COLO668 (cell line): ENCODE data around the gene PTPRN2.
"Not testable (repeated sequence)": the region's sequence is repeated elsewhere in the genome, so short reads cannot be mapped to it uniquely, and the experiment has no call there.

Experiments used
- DNase-seq: peaks from one replicate; lab custom pipeline; 2025; ENCODE audit not compliant: unreplicated experiment; lab: John Stamatoyannopoulos, UW

The PTPRN2 gene

DNA sequence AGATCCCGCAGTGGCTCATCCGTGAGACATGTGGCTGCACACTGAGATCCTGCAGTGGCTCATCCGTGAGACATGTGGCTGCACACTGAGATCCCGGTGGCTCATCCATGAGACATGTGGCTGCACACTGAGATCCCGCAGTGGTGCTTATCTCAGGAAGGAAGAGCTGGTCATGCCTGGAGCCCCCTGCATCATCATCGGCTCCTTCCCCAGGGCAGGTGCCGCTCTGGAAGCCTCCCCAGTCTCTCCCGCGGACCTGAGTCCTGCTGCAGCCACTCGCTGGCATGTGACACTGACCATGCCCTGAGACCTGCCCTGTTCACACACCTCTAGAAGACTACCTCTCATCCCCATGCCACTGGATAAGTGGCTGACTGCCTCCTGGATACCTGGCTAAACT lies 181.3 kb downstream of the PTPRN2 start:
- DNase-seq: no peak

DNA sequence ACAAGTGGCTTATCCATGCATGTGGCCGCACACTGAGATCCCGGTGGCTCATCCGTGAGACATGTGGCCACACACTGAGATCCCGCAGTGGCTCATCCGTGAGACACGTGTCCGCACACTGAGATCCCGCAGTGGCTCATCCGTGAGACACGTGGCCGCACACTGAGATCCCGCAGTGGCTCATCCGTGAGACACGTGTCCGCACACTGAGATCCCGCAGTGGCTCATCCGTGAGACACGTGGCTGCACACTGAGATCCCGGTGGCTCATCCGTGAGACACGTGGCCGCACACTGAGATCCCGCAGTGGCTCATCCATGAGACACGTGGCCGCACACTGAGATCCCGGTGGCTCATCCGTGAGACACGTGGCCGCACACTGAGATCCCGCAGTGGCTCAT lies 181.9 kb downstream of the PTPRN2 start:
- DNase-seq: not testable (repeated sequence)

DNA sequence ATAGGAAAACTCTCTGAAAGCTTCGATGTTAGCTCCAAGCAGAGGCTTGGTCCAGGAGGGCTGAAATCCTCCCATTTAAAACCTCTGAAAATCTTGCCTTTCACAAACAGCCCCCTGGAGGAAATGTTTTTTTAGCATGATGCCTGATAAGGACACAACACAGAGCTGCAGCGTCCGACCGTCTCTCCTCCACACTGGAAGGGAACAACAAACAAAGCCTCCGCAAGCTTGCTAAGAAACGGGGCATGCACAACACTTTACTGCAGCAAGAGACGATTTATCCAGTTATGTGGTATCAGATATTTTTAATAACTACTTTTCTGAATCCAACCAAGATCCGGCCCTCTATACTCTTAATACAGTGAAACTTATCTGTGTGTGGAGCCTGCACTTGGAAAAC lies 182.3 kb downstream of the PTPRN2 start:
- DNase-seq: no peak

DNA sequence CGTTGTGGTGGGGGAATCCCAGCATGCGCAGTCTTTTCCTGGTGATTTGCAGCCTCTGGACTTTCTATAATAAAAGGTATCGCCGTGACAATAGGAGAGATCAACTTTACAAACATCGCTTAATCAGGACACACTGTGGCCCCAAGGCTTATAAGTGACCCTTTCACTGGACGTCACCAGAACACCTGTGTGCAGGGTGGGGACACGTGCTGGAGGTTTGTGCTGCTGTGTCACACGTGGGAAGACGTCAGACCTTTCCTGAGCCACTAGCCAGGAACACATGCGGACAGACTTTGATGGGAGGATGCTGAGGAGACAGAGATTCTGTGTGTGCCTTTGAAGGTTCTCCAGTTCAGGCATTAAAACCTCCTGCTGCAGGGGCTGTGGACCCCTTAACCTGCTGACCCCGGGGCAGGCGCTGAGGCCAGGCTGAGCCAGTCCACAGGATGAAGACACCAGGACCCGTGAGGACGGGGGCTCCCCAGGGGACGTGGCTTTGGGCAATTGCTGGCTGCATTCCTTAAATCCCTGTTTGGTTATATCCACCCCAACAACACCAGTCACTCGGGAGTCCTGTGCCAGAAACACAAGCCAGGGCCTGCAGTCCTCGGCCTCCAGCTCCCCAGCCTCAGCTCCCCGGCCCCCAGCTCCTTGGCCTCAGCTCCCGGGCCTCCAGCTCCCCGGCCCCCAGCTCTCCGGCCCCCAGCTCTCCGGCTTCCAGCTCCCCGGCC lies 183.4 kb downstream of the PTPRN2 start:
- DNase-seq: no peak

DNA sequence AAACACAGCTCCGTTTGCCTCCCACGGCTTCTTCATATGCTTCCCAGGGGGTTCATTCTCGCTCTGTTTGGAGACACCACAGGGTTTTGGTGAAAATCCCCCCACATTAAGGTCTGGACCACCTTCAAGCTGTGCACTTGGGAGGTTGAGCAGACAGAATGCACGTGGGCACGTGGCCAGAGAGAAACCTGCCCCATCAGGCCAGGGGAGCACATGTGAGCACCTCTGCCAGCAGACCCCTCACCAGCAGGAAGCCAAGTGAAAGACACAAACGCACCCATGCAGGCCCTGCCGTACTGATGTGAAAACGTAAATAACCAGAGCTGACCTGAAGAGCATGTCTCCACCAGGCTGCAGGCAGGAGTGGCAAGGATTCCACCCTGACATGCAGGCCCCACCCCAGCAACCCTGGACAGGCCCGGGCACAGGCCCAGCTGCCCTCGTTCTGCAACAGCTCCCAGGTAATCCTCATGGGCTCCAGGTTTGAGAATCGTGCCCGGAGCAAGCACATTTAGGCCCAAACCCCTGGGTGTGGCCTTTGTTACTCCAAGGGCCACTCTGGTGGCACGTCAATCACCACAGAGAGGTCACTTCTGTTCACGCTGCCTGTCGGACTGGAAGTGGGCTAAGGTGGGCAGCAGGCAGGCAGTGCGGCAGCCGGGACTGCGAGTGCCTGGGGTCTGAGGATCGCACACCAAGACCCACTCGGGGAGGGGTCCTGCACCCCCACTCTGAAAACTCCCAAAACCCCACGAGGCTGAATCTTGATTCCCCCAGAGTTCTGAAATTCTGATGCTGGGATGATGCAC lies 184.4 kb downstream of the PTPRN2 start:
- DNase-seq: no peak

DNA sequence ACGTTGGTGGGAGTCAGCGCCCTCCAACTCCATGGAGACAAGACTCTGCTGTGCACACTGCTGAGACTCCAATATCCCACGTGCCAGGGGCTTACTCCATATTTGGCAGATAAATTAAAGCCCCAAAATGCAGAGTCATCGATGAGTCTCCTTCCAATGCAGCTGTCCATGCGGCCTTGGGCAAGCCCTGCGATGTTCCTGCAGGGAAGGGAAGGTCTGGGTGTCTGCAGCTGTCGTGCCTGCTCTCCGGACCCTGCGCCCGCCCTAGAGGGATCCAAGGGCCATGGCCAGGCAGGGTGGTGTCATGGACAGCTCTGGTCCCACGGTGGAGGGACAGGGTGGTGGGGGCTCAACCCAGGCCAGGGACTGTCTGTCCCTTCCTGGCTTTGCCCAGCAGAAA lies 185.2 kb downstream of the PTPRN2 start:
- no peak for DNase-seq

DNA sequence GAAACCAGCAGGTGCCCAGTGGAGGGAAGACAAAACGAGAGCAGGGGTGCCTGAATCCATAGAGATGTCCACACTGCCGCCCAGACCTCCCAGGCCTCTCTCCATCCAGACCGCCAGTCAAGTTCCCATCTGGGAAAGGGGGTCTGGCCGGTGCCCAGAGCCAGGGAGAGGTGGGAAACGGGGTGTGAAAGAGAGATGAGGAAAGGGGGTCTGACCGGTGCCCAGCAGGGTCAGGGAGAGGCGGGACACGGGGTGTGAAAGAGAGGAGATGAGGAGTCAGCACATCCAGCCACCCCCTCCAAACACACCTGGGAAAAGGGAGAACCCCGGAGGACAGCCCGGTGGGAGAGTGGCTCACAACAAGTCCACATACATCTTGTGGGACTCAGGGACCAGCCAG lies 185.8 kb downstream of the PTPRN2 start:
- no peak for DNase-seq

DNA sequence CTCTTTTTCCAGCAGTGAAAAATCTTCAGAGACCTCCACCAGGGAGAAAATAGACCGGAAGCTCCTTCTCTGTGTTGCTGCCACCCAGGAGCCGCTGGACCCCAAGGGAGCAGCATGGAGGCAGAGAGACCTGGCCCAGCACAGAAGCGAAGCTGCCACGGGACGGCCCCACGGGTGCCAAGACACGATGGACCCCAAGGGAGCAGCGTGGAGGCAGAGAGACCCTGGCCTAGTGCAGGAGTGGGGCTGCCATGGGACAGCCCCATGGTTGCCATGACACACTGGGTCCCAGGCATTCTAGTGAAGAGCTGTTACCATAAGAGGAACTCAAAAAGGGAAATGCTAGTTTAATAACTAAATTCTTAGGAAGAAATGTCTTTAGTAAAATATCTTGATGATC lies 186.3 kb downstream of the PTPRN2 start:
- DNase-seq: no peak

DNA sequence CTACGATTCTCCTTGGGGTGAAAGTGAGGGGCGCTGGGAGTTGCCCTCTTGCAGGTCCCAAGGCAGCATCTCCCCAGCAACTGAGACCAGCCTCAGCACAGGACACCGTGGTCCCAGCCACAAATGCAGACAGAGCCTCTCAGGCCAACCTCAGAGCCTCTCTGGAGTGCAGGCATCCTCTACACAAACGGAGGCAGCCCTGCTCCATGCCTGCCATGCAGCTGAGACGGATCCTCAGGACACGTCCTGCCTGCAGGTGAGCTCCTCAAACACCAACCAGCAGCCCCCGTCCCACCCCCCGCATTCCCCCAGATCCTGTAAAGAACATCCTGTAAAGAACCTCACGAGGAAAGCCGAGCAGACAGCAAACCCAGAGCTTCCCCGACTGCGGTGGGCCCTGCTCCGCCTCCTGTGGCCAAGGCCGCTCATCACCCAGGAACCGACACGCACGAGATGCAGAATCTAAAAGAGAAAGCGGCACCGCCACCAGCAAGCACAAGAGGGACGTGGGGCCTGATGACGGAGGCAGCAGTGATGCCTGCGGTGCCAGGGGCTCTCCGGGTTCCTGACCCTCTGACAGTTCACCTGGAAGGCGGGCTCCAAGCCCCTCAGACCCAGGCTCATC lies 186.9 kb downstream of the PTPRN2 start:
- DNase-seq: no peak

DNA sequence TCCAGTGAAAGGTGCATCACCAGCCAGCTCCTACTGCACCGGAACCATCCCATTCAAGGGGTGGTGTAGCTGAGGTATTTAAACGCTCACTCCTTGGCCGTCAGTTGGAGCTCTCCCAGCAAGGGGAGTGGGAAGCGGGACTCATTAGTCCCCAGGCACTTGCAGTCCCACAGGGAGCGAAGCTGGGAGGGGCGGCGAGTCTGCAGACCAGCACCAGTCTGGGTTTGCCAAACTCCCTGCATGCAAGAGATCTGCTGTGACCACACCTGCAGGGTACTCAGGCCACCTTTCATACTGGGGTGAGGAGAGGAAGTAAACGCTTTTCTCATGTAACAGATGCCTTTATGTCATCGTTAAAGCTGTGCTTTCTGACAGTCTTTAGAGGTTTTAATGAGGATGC lies 187.9 kb downstream of the PTPRN2 start:
- DNase-seq: no peak

DNA sequence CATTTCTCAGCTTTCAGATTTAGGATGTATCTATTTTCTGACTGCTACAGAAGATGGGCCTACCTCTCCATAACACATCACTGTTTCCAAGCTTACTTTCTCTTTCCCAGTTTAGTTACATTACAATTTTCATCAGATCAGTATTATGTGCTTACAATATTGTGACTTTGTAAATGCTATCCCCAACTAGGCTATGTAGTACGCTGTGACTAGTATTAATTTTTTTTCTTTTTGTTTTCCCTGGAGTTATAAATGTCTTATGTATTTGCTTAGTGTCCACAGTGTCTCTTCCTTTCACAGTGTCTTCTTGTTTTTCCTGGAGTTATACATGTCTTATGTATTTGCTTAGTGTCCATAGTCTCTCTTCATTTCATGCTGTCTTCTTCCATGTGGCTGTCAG lies 188.9 kb downstream of the PTPRN2 start:
- no peak for DNase-seq

DNA sequence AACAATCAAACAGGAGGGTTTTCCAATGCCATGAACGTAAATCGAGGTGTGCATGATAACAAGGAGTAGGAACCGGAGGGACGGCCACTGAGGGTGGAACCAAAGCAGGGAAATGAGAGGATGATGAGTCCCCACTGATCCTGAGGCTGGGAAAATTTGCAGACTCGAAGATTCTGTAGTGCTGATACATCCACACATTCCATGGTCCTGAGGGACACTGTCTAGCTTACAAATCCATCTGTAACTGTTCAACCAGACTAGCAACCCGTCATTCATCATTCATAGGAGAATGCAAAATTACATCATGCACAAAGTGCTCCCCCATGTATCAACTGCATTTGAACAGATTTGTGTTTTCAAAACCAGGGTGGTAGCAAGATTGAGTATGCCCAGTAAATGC lies 189.7 kb downstream of the PTPRN2 start:
- no peak for DNase-seq

DNA sequence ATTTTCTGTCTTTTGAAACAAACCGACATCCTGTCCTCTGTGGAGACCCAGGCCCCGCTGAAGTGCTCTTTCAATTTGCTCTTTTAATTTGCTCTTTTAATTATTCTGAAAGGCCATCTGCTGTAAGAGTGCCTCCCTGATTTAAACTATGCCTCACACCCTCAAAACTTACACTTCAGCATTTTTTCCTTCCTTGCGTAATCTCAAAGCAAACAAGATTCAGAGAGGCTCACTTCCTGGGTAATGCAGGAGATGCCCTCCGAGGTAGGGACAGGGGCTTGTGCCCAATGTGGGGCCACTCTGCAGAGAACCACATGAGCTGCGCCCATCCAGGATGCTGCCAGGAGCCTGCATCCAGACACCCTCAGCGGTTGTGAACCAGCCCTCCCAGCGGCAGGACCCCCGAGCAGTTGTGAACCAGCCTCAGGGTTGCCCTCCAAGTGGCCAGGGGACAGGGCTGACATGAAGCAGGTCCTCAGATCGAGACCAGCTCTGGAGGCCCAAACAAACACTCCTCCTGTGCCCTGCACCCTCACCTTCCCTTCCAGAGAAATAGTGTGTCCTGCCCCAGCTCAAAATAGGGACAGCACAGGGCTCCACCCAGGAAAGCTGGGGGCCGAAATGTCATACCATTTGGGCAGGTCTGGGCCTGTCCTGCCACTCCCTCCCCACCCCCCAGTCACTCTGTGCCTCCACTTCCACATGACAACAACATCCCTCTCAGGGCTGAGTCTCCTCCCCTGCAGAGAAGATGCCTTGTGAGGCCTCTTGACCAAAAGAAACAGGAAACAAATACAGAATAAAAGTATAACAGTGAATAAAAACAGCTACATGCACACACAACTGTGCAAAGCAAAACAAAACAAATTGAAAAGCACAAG lies 190.4 kb downstream of the PTPRN2 start:
- DNase-seq: peak; percentile 18

DNA sequence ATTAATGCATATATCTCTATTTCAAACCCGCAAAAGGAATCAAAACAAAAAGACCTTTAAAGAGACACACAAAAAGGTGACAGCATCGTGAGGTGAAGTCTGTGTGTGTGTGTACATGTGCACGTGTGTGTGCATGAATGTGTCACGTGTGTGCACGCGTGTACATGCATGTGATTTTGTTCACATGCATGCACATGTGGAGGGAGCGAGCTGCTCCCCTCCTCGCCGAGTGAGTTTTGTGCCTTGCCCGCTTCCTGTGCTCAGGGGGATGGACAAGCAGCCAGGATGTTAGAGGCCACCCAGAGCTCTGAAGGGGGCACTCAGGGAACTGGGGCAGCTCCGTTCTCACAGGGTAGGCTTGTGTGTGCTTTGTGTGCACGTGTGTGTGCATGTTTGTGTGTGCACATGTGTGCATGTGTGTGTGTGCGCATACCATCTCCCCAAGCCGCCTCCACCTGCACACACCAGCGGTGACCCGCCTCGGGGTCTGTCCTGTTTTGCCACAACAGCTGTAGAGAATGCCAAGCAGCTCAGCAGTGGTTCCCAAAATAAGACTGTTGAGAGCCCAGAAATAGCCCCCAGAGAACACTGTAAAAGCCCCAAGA lies 191.2 kb downstream of the PTPRN2 start:
- no peak for DNase-seq

DNA sequence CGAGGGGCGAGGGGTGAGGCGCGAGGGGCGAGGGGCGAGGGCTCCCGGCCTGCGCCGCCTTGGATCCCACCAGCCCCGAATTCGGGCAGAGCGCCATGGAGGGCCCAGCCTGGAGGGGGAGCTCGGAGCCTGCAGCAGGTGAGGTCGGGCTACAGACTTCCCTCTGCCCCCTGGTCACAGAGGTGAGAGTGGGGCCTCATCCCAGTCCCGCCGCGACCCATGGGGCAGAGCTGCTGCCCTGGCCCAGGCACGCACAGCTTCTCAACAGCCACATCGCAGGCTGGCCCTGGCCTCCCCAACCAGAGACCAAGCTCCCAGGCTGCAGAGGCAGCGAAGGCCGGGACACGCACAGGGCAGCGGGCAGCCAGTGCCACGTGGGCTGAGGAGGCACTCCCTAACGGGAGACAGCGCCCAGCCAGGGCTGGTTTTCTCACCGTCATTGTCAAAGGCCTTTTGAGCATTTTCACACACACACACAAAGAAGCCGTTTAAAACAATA lies 191.8 kb downstream of the PTPRN2 start:
- peak; percentile 40 for DNase-seq

DNA sequence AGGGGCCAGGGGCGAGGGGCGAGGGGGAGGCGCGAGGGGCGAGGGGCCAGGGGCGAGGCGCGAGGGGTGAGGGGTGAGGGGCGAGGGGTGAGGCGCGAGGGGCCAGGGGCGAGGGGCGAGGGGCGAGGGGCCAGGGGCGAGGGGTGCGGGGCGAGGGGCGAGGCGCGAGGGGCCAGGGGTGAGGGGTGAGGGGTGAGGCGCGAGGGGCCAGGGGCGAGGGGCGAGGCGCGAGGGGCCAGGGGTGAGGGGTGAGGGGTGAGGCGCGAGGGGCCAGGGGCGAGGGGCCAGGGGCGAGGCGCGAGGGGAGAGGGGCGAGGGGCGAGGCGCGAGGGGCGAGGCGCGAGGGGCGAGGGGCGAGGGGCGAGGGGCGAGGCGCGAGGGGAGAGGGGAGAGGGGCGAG lies 192.3 kb downstream of the PTPRN2 start:
- DNase-seq: no peak

DNA sequence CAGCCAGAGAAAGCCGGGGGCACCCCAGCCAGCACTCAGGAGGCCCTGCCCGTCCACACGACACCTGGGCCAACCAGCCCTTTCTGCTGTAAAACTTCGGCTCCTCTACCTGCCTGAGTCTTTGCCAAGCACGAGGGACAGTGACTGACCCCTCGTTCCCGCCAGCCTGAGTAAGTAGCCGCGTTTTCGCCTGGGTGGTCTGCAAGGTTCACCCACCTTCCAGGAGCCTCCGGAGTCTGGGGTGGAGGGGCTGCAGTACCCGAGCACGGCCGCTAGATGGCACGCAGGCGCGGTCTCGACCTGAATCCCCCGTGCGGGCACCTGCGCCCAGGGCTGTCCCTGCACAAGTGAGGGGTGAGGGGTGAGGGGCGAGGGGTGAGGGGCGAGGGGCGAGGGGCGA lies 192.7 kb downstream of the PTPRN2 start:
- DNase-seq: peak; percentile 22

DNA sequence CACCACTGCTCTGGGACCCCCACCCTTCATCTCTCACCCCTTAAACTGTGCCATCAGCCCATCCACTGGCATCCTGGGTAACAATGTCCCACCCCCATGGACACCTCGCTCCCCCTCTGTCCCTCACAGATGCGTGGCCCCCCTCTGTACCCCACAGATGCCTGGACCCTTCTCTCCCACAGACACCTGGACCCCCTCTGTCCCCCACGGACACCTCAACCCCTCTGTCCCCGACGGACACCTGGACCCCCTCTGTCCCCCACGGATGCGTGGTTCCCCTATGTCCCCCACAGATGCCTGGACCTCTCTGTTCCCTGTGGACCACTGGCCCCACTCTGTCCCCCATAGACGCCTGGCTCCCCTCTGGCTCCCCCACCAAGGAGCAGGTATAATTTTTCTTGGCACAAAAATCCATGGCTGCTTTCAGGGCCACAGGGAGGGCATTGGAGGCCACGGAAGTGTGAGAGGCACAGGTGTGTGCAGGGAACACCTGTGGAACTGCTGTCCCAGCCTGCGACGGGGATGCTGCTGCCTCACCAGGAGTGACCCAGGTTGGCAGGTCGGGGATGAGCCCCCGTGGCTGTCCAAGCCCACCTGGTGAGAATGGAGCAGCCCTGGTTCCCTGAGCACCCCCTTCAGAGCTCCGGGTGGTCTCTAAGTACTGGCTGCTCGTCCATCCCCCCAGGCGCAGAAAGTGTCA lies 193.5 kb downstream of the PTPRN2 start:
- no peak for DNase-seq

DNA sequence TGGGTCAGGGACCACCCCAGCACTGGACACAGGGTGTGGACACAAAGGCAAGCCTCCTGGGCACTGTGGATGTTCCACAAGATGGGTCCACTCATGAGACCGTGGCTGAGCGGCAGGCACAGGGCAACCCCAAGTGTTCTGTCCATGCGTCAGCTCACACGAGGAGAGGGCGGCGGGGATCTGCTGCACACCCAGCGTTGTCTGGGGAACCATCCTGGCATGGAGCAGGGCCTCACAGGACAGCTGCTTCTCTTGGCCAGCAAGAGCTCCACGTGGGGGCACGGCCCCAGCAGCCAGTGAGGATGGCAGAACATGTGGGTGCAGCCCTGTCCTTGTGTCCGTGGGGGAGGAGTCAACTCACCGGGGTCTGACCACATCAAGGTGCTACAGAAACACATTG lies 195.4 kb downstream of the PTPRN2 start:
- DNase-seq: no peak

DNA sequence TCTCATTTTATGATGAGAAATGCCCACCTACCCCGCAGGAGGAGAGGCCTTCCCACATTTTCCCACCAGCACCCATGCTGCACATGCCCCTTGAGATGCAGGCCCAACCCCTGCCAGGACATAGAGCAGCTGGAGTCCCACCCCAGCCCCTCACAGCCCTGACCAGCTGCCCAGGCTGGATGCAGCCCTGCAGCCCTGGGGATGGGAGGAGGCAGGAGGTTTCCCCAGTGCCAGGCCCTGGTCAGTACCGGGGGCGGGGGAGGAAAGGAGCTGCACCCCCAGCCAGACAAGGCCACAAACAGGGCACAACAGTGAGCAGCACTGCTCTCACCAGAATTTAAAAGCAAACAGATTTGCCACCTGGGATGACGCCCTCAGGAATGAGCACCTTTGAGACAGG lies 196.1 kb downstream of the PTPRN2 start:
- no peak for DNase-seq
